ENCODE measurements around the gene PLCB3.
"Not testable (repeated sequence)": the region's sequence is repeated elsewhere in the genome, so short reads cannot be mapped to it uniquely, and the experiment has no call there.

The PLCB3 gene

DNA sequence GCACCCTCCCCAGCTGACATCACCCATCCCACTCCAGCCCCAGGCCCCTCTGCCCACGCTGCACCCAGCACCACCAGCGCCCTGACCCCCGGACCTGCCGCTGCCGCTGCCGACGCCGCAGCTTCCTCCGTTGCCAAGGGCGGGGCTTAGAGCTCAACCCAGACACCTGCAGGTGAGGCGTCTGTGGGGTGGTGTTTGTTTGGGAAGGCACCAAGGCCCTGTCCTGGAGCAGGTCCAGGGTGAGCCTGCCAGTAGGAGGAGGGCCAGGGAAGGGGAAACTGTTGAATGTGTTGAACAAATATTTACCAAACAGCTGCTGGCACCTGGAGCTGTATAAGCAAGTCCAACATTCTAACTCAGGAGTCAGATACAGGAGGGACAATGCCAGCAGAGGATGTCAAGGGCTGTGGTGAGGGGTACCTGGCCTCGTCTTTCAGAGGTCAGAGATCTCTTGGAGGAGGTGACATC is 13.8 kb upstream of the PLCB3 start:
- DNase-seq = no peak

DNA sequence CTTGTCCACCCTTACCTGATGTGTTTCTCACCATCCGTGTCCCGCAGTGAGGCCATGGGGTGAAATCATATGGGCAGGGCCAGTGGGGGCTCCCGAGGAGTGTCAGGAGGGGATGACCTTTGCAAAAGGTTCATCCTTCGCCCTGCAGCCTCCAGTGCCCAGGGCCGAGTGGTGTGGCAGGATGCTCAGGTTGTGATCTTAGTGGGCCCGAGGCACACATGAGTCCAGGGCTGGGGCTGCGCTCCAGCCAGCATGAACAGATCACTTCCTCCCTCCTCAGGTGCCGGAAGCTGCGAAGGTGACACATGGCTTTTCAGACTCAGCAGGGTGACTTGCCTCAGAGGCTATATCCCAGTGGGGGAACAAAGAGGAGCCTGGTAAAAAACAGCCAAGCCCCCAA is 13.3 kb upstream of the PLCB3 start:
- DNase-seq = no peak

DNA sequence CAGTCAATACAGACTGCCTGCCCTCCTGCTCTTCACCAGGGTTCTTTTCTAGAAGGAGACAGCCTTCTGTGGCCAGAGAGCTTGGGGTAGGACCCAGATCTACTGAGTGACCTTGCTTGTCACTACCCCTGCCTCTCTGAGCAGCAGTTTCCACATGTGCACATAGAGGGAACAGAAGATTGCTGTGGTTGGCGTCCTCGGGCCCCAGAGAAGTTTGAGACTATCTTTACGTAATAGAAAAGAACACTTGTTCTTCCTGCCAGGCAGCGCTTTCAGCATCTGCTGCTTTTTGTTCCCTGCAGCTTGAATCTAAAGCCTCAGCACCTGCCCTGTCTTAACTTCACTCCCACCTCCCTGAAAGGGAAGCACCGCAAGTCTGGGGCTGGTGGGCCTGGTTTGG is 12.3 kb upstream of the PLCB3 start:
- no peak for DNase-seq

- no peak for DNase-seq
Measured at GRCh38 chr11:64239662-64240434, 11.5 kb upstream of the PLCB3 start.

DNA sequence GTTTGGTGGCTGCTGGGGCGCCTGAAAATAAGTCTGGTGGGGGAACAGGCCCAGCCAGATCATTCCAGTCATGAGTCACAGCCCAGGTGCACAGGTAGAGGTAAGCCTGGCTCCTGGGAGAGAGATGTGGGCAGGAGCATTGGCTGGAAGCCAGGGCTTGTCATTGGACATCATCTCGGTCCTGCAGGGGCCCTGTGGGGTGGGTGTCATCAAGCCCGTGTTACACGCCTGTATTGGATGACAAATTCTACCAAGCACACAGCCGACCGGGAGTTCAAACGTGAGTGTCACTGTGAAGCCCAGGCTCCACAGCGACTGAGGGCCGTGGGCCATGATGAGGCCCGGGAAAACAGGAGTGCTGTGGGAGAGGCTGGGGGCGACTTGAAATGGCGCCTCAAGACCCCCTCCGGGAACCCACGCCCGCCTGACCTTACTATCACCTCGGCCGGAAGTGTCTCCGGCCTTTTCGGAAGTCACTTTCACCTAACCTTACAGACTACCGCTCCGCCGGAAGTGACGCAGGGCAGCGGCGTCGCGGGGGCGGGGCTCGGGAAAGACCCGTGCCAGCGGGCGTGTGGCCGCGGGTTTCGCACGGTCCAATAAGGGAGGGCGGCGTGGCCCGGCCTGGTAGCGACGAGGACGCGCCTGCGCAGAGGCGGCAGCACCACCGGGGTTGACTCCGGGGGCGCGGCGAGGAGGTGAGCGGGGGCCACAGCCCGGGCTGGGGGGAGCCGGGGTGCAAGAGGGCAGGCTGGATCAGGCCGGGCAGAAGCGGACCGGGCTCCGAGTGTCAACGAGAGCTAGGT is 10.7 kb upstream of the PLCB3 start, which contains the start of gene FKBP2:
FKBP2 (plus strand) TSS at position 661 of the 806 bp plus-strand sequence. CDS start 1,293 bp downstream, outside the sequence.
- peak; percentile 88 for DNase-seq

GRCh38 chr11:64241241-64241490 is 10.2 kb upstream of the PLCB3 start:
- DNase-seq = peak; percentile 96

GRCh38 chr11:64241491-64242374 is 9.6 kb upstream of the PLCB3 start:
- no peak for DNase-seq

DNA sequence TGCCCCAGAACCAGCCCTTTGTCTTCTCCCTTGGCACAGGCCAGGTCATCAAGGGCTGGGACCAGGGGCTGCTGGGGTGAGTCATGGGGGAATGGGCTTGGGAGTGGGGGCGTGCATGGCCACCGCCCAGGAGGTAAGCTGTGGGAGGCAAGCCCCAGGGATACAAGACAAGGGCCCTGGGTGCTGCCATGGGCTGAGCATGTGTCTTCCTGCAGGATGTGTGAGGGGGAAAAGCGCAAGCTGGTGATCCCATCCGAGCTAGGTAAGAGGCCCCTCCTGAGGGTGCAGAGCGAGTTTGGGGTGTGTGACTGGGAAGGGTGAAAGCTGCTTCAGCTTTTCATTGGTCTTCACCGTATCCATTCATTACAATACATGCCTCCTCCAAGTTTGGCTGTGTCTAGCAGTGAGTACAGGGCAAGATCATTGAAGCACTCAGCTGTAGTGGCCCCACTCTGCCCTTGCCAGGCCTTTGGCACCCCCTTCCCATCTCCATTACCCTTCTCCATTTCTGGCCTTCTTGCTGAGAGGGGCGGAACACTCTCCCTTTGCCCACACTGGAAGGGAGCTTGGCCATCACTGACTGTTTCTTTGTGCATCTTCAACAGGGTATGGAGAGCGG is 8.0 kb upstream of the PLCB3 start:
- DNase-seq = no peak

- no peak for DNase-seq
Measured at GRCh38 chr11:64244107-64244506, 7.2 kb upstream of the PLCB3 start.

DNA sequence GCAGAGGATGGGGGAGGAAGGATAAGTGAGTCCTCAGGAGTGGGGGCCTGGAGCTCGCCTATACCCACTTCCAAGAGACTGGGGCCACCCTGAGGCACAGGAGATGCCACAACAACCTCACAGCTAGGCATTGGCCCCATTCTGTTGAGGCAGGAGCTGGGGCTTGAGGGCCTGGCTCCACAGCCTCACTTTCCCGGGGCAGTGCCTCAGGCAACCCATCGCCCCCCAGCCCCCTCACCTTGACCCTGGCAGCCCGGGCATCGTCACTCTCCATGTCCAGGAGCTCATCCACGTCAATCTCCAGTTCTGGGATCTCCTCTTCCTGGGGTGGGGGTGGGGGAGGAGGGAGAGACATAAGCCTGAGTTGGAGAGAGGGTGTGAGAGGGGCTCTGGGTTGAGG is 6.4 kb upstream of the PLCB3 start:
- no peak for DNase-seq

GRCh38 chr11:64245401-64245796 is 5.9 kb upstream of the PLCB3 start:
- DNase-seq = no peak

GRCh38 chr11:64245797-64246620 is 5.3 kb upstream of the PLCB3 start:
- no peak for DNase-seq

- DNase-seq = not testable (repeated sequence)
Measured at GRCh38 chr11:64246621-64246870, 4.8 kb upstream of the PLCB3 start.

GRCh38 chr11:64246871-64247728 is 4.2 kb upstream of the PLCB3 start, which contains the start of gene PPP1R14B:
Gene PPP1R14B (minus strand): TSS chr11:64246943. CDS start chr11:64246673, 270 bp downstream.
- DNase-seq = peak; percentile 40 to 71

DNA sequence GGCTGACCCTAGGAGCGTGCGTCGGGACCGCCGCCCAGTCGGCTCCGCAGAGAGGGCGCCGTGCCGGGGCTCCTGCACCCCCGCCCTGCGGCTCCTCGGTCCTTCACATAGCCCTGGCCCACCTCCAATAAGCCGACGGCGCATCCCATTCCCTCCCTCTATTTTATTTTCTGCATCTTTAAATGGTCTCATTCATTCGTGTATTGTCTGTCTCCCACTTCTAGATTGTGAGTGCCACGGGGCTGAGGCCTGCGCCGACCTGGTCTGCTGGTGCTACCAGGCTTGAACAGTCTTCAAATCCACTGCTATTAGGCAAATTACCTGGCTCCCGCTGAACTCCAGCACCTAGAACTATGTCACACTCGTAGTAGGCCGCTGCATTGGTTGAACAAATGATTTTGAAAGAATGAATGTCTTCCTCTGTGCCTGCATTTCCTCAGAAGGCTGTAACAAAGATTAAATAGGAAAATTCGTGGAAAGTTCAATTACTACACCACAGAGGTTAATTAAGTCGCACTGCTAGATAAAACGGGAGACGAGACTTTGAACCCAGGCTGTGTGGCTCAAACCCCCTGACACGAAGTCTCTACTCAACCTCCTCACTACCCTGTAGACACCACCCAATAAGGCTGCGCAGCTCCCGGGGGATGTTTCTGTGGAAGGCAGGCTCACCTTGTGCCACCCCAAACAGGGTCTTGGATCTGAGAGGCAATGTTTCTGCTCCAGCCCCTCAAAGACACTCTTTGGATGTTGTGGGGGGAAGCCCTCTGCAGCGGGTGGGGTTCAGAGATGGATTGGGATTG is 3.4 kb upstream of the PLCB3 start:
- DNase-seq = no peak

GRCh38 chr11:64248578-64248977 is 2.8 kb upstream of the PLCB3 start:
- DNase-seq = no peak

DNA sequence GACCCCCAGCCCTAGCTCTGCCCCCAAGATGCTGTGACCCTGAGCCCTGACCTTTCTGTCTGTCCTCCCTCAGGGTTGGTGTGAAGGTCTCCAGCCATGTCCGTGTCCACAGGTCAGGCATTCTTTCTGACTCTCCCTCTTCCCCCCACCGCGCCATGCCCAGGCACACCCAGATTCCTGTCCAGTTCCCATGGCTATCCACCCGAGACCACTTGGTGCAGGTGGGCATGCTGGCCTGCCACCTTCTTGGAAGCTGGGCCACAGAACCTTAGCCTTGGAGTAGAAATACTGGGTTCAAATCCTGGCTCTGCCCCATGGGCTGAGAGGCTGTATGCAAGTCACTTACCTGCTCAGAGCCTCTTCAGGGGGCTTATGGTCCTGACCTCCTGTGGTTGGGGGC is 2.3 kb upstream of the PLCB3 start:
- DNase-seq = no peak

DNA sequence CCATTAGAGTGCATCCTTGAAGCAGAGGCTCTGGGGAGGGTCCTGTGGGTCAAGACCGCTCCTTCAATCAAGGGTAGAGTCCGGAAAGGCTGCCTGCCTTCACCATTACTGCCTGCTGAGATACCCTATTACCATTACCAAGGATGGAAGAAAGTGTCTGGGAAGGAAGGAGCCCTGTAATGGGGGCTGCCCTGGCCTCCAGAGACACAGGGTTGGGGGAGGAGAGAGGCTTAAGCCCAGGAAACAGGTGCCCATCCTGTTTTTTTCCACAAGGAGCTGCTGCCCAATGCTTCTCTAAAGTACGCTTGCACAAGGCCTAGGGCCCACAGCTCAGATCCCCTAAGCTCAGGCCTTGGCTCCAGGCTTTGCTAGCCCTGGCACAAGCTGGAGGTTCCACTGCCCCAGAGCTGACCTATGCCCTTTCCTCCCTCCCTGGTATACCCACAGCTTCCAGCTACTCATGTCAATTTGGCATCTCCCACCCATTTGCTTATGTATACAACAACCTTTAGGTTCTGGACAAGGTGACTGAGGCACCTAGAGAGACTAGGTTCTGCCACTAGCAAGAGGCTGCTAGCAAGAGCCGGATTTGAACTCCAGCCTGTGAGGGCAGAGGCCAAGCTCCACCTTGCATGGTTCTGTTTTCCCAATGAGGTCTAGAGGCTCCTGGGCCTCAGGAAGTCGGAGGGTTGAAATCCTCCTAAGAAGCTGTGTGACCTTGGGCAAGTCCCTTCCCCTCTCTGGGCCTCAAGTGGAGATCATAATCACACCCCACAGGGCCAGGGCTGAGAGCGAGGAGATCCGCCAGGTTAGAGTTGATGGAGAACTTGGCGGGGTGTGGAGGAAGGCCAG is 1.5 kb upstream of the PLCB3 start:
- DNase-seq = no peak

GRCh38 chr11:64250415-64251015 is 815 bp upstream of the PLCB3 start:
- DNase-seq = peak in 1 of 2 experiments; percentile 33
